Measurements from ENCODE around the gene LEF1.
"Not testable (repeated sequence)": the region's sequence is repeated elsewhere in the genome, so short reads cannot be mapped to it uniquely, and the experiment has no call there.

Gene LEF1

DNA sequence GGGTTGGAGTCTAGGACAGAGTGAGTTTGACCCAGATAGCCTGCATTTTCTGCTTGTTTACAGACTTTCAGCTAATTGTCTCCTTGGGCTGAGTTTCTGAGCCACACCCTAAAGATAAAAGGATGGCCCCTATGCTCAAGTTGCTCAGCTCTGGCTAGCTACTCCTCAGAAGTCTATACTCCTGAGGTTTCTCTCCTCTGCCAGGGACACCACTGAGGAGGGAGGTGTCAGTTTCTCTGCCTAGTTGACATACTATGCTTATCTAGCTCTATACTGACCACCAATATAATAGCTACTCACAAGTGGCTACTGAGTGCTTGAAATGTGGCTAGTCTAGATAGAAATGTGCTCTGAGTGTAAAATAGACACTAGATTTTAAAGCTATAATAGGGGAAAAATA, 155.4 kb downstream of the LEF1 start:
- in situ Hi-C loops (cut with MboI; ENCODE audit: low sequenced_read_pairs, unreplicated experiment) = no loop called here

DNA sequence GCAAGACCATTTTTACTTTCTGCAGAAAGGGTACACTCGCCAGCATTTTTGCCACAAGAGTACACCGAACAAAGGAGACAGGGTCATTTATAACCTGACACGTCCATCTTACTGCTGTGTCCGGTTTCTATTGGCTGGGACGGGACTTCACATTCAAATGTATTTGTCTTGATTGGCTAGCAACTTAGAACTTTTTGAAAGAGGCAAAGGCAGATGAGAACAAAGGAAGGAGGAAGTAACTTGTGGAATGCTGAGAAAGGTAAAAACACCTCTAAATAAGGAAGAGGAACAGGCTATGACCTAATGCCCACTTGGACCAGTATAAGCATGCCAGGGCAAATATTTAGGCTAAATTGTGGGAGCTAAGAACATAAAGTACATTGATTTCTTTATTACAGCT, 156.3 kb downstream of the LEF1 start:
- DNase-seq (ENCODE audit: low spot score); in situ Hi-C loops (cut with MboI; ENCODE audit: low sequenced_read_pairs, unreplicated experiment): not testable (repeated sequence)

More for the DNA sequence above, 155.4 kb downstream of the LEF1 start:
- TF ChIP-seq, protein P1, sequence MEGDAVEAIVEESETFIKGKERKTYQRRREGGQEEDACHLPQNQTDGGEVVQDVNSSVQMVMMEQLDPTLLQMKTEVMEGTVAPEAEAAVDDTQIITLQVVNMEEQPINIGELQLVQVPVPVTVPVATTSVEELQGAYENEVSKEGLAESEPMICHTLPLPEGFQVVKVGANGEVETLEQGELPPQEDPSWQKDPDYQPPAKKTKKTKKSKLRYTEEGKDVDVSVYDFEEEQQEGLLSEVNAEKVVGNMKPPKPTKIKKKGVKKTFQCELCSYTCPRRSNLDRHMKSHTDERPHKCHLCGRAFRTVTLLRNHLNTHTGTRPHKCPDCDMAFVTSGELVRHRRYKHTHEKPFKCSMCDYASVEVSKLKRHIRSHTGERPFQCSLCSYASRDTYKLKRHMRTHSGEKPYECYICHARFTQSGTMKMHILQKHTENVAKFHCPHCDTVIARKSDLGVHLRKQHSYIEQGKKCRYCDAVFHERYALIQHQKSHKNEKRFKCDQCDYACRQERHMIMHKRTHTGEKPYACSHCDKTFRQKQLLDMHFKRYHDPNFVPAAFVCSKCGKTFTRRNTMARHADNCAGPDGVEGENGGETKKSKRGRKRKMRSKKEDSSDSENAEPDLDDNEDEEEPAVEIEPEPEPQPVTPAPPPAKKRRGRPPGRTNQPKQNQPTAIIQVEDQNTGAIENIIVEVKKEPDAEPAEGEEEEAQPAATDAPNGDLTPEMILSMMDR (IDR thresholded peaks at IDR 0.05; ENCODE audit: borderline replicate concordance, control extremely low read depth, extremely low read depth, insufficient read depth, missing control alignments) = no peak
- DNase-seq (ENCODE audit: low spot score) = no peak

DNA sequence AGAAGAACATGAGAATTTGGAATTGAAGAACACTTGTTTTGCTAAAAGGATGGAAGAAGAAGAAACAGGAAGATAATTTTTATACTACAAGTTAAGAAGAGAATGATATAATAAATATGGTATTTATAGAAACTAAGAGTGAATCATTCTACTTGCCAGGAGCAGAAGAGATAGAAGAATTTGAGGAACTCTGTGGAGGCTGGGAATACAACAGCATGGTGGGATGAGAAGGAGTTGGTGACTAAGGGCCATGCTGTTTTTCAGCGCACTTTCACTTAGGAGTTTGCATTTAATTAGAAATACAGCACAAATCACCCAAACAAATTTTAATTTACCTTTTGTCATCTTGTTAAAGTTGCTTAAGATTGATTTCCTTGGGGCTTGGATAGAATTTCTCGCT, 158.6 kb downstream of the LEF1 start:
- DNase-seq (ENCODE audit: low spot score) = no peak
- TF ChIP-seq, protein P1 (IDR thresholded peaks at IDR 0.05; ENCODE audit: borderline replicate concordance, control extremely low read depth, extremely low read depth, insufficient read depth, missing control alignments) = no peak

DNA sequence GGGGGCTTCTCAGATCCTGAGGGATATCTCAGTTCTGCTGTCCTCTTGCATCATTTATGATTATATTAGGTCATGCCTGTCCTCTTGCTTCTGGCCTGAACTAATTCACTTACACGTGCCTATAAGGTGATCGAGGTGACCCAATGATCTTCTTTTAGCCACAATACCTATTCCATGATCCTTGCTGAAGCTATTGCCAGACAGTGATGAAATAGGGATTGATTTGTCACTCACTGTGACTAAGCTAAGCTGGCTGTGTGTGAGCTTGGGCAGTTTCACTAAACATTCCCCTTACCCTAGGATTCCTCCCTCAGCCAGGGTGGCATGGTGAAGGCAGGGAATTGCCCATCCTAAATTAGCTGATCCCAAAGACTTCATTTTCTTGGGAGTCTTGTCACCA, 160.0 kb downstream of the LEF1 start:
- no peak for DNase-seq (ENCODE audit: low spot score)

More for the DNA sequence above, 158.6 kb downstream of the LEF1 start:
- in situ Hi-C loops (cut with MboI; ENCODE audit: low sequenced_read_pairs, unreplicated experiment) = no loop called here

DNA sequence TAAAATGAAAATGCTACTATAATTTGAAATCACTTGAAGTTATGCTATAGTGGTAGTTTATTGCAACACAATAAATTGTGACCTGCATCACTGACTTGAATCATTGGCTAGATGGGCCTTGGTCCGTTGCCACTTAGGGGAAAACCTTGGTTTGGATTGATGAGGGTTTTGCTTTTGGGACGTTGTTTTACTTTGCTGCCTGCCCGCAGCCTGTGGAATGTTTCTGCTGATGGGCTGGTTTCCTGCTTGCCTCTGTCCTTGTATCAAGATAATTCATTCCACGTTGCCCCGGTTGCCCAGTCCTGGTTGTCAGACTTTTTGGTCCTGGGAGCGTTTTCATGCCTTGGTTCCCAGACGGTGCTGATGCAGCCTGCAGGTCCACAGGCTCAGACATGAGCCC, 160.7 kb downstream of the LEF1 start:
- in situ Hi-C loops (cut with MboI; ENCODE audit: low sequenced_read_pairs, unreplicated experiment) = no loop called here

More for the DNA sequence above, 160.0 kb downstream of the LEF1 start:
- TF ChIP-seq, protein P1 (IDR thresholded peaks at IDR 0.05; ENCODE audit: borderline replicate concordance, control extremely low read depth, extremely low read depth, insufficient read depth, missing control alignments) = no peak
- in situ Hi-C loops (cut with MboI; ENCODE audit: low sequenced_read_pairs, unreplicated experiment) = no loop called here

DNA sequence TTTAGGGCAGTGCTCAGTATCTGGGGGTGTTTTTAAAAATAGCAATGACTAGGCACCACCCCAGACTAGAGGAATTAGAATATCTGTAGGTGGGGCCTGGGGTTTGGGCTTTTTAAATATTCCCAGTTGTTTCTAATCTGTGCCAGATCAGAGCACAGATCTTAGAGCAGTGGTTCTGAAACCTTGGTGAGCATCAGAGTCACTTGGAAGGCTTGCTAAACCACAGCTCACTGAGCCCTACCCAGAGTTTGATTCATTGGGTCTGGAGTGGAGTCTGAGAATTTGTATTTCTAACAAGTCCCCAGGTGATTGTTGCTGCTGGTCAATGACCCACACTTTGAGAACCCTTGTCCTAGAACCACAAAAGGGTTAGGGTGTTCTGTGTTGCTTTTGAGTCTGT, 162.4 kb downstream of the LEF1 start:
- in situ Hi-C loops (cut with MboI; ENCODE audit: low sequenced_read_pairs, unreplicated experiment) = no loop called here
- no peak for DNase-seq (ENCODE audit: low spot score)
- TF ChIP-seq, protein P1 (IDR thresholded peaks at IDR 0.05; ENCODE audit: borderline replicate concordance, control extremely low read depth, extremely low read depth, insufficient read depth, missing control alignments) = no peak

More for the DNA sequence above, 160.7 kb downstream of the LEF1 start:
- no peak for DNase-seq (ENCODE audit: low spot score)
- TF ChIP-seq, protein P1 (IDR thresholded peaks at IDR 0.05; ENCODE audit: borderline replicate concordance, control extremely low read depth, extremely low read depth, insufficient read depth, missing control alignments) = no peak

DNA sequence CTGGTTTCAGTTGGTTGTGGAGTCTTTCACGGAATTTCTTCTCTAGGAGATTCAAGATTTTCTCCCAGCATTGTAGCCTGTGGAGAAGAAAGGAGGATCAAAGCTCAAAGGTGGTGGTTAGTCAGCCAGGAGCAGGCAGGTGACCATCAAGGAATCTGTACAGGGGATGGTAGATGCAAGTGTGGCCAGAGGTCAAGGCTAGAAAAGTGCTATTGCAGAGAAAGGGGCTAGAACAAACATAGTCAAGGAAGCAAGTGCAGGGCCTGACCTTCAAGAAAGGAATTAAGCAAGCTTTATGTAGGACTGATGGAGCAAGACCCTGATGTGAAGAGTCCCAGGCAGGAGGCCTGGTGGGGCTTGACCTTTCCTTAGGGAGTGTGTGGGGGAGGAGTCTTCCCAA, 162.9 kb downstream of the LEF1 start:
- in situ Hi-C loops (cut with MboI; ENCODE audit: low sequenced_read_pairs, unreplicated experiment) = no loop called here
- TF ChIP-seq, protein P1 (IDR thresholded peaks at IDR 0.05; ENCODE audit: borderline replicate concordance, control extremely low read depth, extremely low read depth, insufficient read depth, missing control alignments) = no peak
- no peak for DNase-seq (ENCODE audit: low spot score)
